GM18870 (cell line): ENCODE results near the gene TMC1.
"Not testable (repeated sequence)": the region's sequence is repeated elsewhere in the genome, so short reads cannot be mapped to it uniquely, and the experiment has no call there.

Source experiments
- ATAC-seq: cut with Tn5 transposase; IDR thresholded peaks from one replicate; pipeline ENCODE4 v1.9.1; 2021; ENCODE audit warnings: moderate library complexity; ENCODE audit not compliant: unreplicated experiment

Gene TMC1

GRCh38 chr9:72812559-72813111 lies 291.2 kb downstream of the TMC1 start:
- ATAC-seq, result no peak

GRCh38 chr9:72813544-72813943 lies 292.1 kb downstream of the TMC1 start:
- no peak for ATAC-seq

DNA sequence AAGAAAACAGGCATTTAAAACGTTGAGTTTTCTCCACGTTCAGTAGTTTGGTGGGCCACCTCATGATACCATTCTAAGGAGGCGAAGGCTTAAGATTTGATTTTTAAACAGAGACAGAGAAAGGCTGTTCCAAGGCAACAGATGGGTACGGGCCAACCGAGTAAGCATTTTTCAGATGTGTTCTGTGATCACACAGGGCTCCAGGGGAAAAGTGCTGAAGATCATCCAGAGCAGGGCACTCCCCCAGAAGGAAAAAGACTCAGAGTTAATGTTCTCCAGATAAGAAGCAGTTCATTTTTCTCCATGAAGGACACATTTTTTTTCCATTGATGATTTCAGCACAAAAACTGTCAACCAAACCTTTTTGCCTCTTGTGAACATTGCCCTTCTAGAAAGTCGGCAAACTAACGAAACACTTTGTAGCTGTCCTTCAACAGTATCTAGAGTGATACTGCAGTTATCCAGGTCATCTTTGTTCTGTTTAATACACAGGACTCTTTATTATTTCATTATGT lies 292.7 kb downstream of the TMC1 start:
- ATAC-seq, result no peak

DNA sequence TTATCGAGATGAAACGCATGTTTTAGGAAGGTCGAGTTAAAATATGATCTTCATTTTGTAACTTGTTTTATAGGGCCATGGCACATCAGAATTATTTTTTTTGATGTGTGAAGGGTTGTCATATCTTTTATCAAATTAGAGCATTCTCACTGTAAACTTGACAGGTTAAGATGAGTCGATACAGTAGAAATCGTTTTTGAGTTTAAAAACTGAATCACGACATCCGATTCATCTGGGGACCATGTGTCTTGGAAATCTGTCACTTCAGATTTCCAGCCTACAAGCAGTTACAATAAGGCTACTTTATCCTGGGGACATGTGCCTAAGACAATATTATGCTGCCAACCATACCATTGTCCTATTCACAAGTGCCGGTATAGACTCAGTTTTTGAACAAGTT lies 295.3 kb downstream of the TMC1 start:
- no peak for ATAC-seq

- ATAC-seq, result no peak
Observed at GRCh38 chr9:72817413-72817812, 296.0 kb downstream of the TMC1 start.

- no peak for ATAC-seq
Observed at GRCh38 chr9:72818385-72818784, 297.0 kb downstream of the TMC1 start.

DNA sequence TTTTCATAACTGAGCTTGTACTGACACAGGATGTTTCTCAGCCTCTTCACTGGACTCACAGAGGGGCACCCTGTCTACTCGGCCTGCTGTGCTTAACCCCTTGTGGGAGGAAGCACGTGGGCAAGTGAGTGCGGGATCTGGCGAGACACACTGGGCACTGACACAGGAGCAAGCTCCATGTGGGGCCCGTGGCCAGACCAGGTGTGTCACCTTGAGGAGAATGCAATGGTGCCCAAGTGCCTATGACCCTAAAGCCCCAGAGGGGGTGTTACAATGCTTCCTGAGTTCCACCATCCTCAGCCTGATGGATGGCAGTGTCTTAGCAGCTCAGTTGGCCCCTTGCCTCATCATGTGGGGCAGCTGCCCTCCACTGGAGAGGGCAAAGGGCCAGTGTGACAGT lies 302.6 kb downstream of the TMC1 start:
- ATAC-seq, result no peak

DNA sequence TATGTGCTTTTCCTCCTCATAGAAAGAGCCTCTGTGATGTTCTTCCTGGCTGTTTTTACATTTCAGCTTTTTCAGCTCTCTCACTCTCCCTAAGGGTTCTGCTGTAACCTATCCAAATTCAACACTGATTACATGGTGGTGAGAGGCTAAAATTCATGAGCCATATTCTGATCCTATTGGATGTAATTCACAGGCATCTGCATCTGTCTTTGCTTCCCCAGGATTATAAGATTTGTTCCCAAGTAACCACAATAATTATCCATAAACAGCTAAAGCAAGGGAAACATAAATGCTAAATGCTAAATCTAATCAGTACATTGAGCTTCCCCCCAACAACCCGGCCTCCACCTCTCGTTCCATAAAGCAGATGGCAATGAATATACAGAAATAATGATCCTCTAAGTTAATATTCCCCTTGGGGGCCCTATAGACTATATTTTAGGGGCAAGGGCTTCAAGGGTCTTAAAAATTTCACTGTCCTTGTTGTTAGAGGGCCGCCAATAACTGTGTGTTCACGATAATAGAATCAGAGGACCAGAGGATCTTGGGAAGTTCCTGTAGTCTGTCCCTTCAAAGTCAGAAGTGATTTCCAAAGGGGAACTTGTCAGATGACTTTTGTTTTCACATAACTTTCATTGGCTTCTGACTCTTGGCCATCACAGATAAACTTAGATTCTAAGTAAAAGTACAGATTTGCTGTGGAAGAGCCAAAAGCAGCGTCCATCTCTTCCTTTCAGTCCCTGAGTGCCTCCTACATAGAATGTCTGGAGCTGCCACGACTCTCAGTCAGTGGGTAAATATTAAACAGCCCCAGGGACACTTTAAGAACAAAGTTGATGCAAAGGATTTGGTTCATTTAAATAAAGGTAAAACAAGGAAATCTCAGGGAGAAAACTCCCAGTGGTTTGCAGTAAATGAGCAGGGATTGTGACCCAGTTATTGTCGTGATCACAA lies 305.9 kb downstream of the TMC1 start:
- no peak for ATAC-seq

DNA sequence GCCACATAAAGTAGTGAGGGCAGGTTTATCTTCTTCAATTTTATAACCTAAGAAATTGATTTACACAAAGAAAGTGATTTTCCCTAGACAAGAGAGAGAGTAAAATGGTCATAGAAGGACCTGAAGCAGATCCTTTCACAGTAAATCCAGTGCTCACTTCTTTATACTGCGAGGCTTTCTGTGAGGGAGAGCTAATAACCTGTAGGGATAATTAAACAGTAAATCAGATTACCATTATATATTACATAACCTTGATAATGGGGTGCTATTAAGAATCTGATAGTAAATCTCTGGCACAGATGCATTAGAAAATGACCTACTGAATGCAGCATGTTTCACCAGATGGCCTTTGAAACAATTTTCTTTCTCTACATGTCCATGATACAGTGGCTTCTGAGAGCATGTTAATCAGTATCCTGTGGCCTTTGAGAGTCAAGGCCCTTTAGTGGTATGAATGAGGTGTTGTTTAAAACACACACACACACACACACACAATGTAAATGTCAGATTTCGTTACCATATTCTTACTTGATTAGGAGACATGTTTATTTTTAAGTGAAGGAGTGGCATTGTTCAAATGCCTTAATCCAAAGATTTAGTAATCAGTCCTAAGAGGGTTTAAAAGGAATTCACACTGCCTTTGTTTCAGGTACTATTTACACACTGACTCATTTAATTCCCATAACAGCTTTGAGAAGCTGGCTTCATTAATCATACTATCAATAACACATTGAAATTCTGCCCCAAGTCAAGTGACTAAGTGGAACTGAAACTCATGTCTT lies 306.7 kb downstream of the TMC1 start:
- ATAC-seq, result no peak

DNA sequence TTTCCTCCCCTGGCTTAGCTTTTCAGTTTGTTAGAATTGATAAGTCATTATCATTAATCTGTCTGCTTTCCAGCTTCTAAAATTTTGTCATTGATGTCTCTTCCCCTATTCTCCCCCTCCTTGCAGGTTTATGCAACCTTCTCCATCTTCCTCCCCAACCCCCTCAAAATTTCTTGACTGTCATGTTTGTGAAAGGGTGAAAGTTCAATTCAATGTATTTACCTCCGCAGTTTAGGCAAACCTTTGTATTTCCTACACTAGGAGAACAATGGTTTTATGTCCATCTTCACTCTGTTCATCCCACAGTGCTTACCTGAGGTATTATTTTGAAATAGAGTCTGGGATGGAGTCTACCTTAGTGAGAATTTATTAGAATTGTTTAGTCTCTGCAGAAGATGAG lies 313.6 kb downstream of the TMC1 start:
- ATAC-seq, result no peak

DNA sequence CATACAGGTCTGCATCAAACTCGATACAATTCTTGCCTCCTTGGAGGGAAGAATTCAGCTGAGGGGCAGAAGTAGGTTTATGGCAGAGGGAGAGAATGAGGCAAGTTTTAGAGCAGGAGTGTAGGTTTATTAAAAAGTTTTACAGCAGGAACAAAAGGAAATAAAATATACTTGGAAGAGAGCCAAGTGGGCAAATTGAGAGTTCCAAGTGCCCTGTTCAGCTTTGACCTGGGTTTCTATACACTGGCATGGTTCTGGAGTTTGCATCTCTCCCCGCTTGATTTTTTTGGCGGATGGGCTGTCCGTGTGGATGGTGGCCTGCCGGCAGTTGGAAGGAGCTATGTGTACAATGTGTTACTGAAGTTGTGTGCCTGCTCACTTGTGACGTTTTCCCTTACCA lies 315.4 kb downstream of the TMC1 start:
- no peak for ATAC-seq

GRCh38 chr9:72839085-72839484 lies 317.7 kb downstream of the TMC1 start:
- no peak for ATAC-seq

DNA sequence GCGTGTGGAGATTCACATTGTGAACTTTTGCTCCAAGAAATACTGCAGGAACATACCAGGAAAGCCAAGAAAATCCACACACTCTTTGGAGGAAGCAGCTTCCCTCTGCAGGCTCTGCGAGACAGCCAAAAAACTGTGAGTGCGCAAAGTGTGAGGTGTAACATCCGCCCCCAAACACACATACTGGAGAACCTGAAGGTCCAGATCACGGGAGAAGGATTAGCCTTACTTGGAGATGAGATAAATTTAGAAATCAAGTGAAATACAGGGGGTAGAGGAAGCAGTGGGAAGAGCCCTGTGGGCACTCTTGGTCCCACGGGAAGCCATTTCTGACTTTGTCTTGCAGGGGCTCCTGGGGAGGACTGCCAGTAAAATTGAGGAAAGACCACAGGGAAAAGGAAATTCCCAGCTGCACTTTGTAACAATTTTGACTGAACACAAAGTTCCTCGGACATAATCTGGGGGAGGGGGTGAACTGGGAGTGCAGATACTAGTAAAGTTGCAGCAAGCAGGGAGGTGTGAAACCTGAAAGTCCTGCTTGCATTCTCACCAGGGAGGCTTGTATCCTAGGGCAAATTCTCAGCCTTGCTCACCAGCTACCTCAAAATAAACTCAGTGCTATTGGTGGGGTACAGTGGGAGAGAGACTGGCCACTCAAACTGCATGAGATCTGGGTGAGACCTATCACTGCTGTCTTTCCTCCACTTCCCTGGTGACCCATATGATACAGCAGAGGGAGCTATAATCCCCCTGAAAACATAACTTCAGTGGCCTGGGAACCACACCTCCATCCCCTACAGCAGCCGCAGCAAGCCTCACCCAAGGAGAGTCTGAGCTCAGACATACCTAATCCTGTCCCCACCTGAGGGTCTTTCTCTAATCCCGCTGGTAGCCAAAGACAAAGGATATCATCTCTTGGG lies 322.4 kb downstream of the TMC1 start:
- no peak for ATAC-seq

DNA sequence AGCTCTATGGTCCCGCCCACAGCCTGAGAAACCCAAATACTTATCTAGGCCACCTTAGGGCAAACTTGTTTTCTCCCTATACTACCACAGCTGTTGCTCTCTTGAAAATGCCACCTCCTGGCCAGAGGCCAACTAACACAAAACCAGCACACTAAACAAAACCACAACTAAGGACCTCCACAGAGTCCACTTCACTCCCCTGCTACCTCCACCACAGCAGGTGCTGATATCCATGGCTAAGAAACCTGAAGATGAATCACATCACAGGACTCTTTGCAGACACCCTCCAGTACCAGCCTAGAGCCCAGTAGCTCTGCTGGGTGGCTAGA lies 323.0 kb downstream of the TMC1 start:
- ATAC-seq, result no peak

DNA sequence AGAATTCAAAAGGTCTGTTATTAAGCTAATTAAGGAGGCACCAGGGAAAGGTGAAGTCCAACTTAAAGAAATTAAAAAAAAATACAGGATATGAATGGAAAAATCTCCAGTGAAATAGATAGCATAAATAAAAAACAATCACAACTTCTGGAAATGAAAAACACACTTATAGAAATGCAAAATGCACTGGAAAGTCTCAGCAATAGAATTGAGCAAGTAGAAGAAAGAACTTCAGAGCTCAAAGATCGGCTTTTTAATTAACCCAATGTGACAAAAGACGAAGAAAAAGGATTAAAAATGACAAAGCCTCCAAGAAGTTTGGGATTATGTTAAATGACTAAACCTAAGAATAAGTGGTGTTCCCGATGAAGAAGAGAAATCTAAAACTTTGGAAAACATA lies 323.6 kb downstream of the TMC1 start:
- not testable (repeated sequence) for ATAC-seq

- ATAC-seq, result not testable (repeated sequence)
Observed at GRCh38 chr9:72850209-72850608, 328.8 kb downstream of the TMC1 start.

- no peak for ATAC-seq
Observed at GRCh38 chr9:72855321-72855720, 333.9 kb downstream of the TMC1 start.

DNA sequence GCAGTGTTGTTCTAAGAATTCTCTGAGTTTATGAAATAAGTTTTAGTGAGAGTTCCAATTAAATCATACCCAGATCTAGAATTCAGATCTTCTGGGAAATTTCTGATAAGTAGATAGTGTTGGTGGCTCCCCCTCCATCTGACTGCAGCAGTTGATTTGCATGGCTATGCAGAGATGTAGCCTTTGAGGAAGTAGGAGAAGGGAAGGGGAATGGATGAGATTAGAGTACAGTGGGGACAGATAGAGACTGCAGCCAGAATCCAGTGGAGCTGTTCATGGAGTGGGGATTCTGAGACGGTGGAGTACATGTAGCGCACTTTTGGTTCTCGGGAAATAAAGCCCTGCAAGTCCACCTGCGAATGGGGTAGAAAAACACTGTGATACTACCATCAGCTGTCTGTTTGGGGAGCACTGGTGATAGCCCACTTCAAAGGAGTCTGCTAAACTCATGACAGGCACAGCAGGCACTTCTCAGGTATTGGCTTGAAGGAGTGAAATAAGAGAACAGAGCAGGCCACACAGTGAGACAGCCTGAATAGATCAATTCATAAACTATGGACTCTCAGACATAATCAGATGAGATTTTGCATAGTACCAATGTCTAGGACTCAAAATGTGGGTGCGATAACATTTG lies 334.6 kb downstream of the TMC1 start:
- ATAC-seq, result no peak

GRCh38 chr9:72856972-72857623 lies 335.7 kb downstream of the TMC1 start:
- ATAC-seq, result peak; percentile 73

- ATAC-seq, result no peak
Observed at GRCh38 chr9:72857624-72857996, 336.2 kb downstream of the TMC1 start.
